Endodermal cell (in vitro differentiated cells): ENCODE results near the gene SSNA1. TPM values are rescaled to one million over a fixed set of nuclear protein-coding genes. Genes with fewer than 3 reads are reported as not detected.
A peak's percentile ranks its signal among the peaks of the same experiment; 100 is the strongest.

Experiments
- DNase-seq: peaks from one replicate; pipeline ENCODE4 v3.0.0-alpha.2; 2017
- H3K27ac ChIP-seq: 2 replicates; pipeline ENCODE4 v1.5.1; 2013; ENCODE audit warnings: mild to moderate bottlenecking, low read depth, low read length, moderate library complexity
- H3K27me3 ChIP-seq: 2 replicates; pipeline ENCODE4 v1.6.1; 2013; ENCODE audit warnings: mild to moderate bottlenecking, low read length, moderate library complexity; ENCODE audit not compliant: insufficient read depth, control insufficient read depth, poor library complexity, severe bottlenecking
- H3K36me3 ChIP-seq: 2 replicates; pipeline ENCODE4 v1.7.0; 2013; ENCODE audit warnings: mild to moderate bottlenecking, low read length, moderate library complexity; ENCODE audit not compliant: control insufficient read depth, insufficient read depth
- H3K4me1 ChIP-seq: one replicate; pipeline ENCODE4 v1.7.0; 2013; ENCODE audit warnings: low read length; ENCODE audit not compliant: control insufficient read depth, insufficient read depth
- H3K4me3 ChIP-seq: 2 replicates; pipeline ENCODE4 v1.5.1; 2013; ENCODE audit warnings: mild to moderate bottlenecking, low read length, moderate library complexity
- H3K9ac ChIP-seq: 2 replicates; pipeline ENCODE4 v1.6.1; 2013; ENCODE audit warnings: mild to moderate bottlenecking, low read length, moderate library complexity; ENCODE audit not compliant: poor library complexity, severe bottlenecking; ENCODE audit errors: extremely low read depth
- H3K9me3 ChIP-seq: 2 replicates; pipeline ENCODE4 v1.6.1; 2013; ENCODE audit warnings: mild to moderate bottlenecking, low read length, moderate library complexity; ENCODE audit not compliant: control insufficient read depth
- H3K27ac Mint-ChIP-seq: 2 replicates; pipeline ENCODE4 v1.8.0; 2020; ENCODE audit warnings: mixed read lengths
- H3K27me3 Mint-ChIP-seq: 2 replicates; pipeline ENCODE4 v1.8.0; 2021; ENCODE audit warnings: mild to moderate bottlenecking, mixed read lengths; ENCODE audit not compliant: insufficient read depth
- H3K36me3 Mint-ChIP-seq: 2 replicates; pipeline ENCODE4 v1.8.0; 2020; ENCODE audit warnings: low read depth, mixed read lengths
- H3K4me1 Mint-ChIP-seq: 2 replicates; pipeline ENCODE4 v1.8.0; 2020; ENCODE audit warnings: mixed read lengths
- H3K4me3 Mint-ChIP-seq: 2 replicates; pipeline ENCODE4 v1.8.0; 2020; ENCODE audit warnings: mild to moderate bottlenecking, moderate library complexity, mixed read lengths
- H3K9me3 Mint-ChIP-seq: 2 replicates; pipeline ENCODE4 v1.8.0; 2020; ENCODE audit warnings: mild to moderate bottlenecking, mixed read lengths
- CTCF ChIP-seq: fragments of 200-600 bp; sonication (generic); conservative IDR thresholded peaks from 2 replicates; pipeline ENCODE4 v1.5.0; 2021; ENCODE audit warnings: antibody characterized with exemption, mild to moderate bottlenecking
- WGBS, 2 experiments: methylation state at CpG; one replicate each; pipeline versions ENCODE4 v1.1.5 to v1.1.7; 2013; ENCODE audit warnings: missing lambda C conversion rate in 2 of 2, mixed read lengths in 1 of 2; ENCODE audit not compliant: insufficient coverage in 1 of 2, insufficient read length in 1 of 2; 5-methylcytosine and 5-hydroxymethylcytosine counted together
- total RNA-seq, 2 donors: library from RNA; stranded (reverse); fragmentation: NEBNext Ultra II Directional in 1 of 2; extraction: Animal tissue kit (Norgen Biotek cat#: 25700) in 1 of 2; gene quantifications; 2 replicates in 1 of 2; 3 replicates in 1 of 2; pipeline ENCODE4 v1.2.1, GENCODE V29; 2021

The SSNA1 gene
- total RNA-seq, 2 donors from 2014 or later = 66.5 to 67.7 TPM

GRCh38 chr9:137175345-137175961 lies 13.0 kb upstream of the SSNA1 start:
- H3K27ac ChIP-seq = no peak overlapping the region
- no peaks in the 10 kb centered on the region for H3K9me3 Mint-ChIP-seq
- no peak overlapping the region for H3K27ac Mint-ChIP-seq
- DNase-seq = peak; percentile 70
- no peaks in the 10 kb centered on the region for H3K9me3 ChIP-seq
- H3K9ac ChIP-seq = no peak overlapping the region
- H3K27me3 ChIP-seq = peaks cover 53% of the 10 kb centered on the region
- no peaks in the 10 kb centered on the region for H3K4me1 ChIP-seq
- peaks cover 6% of the 10 kb centered on the region for H3K36me3 Mint-ChIP-seq
- H3K27me3 Mint-ChIP-seq = peaks cover 27% of the 10 kb centered on the region
- H3K4me3 Mint-ChIP-seq = no peak overlapping the region
- TF ChIP-seq CTCF = peak; percentile 49
- no peak overlapping the region for H3K4me3 ChIP-seq
- H3K4me1 Mint-ChIP-seq = no peaks in the 10 kb centered on the region
- H3K36me3 ChIP-seq = no peaks in the 10 kb centered on the region
- WGBS, 2 experiments = 51 to 75% methylated on average over 10 to 32 of the region's 33 CpGs

GRCh38 chr9:137176302-137177182 lies 11.9 kb upstream of the SSNA1 start:
- Histone ChIP-seq H3K27me3 (peaks cover 42% of the 10 kb centered on the region), H3K36me3 (no peaks in the 10 kb centered on the region), H3K9me3 (no peaks in the 10 kb centered on the region), H3K9ac (no peak overlapping the region), H3K27ac (no peak overlapping the region), H3K4me1 (no peaks in the 10 kb centered on the region), H3K4me3 (no peak overlapping the region)
- peaks cover 17% of the 10 kb centered on the region for H3K27me3 Mint-ChIP-seq
- H3K9me3 Mint-ChIP-seq = no peaks in the 10 kb centered on the region
- H3K36me3 Mint-ChIP-seq = peaks cover 6% of the 10 kb centered on the region
- H3K4me1 Mint-ChIP-seq = no peaks in the 10 kb centered on the region
- H3K4me3 Mint-ChIP-seq = no peak overlapping the region
- H3K27ac Mint-ChIP-seq = no peak overlapping the region
- peak; percentile 81 for DNase-seq
- TF ChIP-seq CTCF = peak; percentile 77
- WGBS, 2 experiments = 66 to 69% methylated on average over 16 to 17 of the region's 17 CpGs

- no peak for DNase-seq
- H3K4me3 Mint-ChIP-seq = no peak overlapping the region
- H3K36me3 Mint-ChIP-seq = peaks cover 14% of the 10 kb centered on the region
- Histone ChIP-seq H3K36me3 (peaks cover 4% of the 10 kb centered on the region), H3K27ac (no peak overlapping the region), H3K4me1 (no peaks in the 10 kb centered on the region), H3K27me3 (peaks cover 26% of the 10 kb centered on the region), H3K4me3 (no peak overlapping the region), H3K9me3 (no peaks in the 10 kb centered on the region), H3K9ac (no peak overlapping the region)
- peaks cover 2% of the 10 kb centered on the region for H3K27me3 Mint-ChIP-seq
- WGBS, 2 experiments = 95 to 96% methylated on average over 9 to 23 of the region's 23 CpGs
- TF ChIP-seq CTCF = no peak
- H3K9me3 Mint-ChIP-seq = no peaks in the 10 kb centered on the region
- no peaks in the 10 kb centered on the region for H3K4me1 Mint-ChIP-seq
- H3K27ac Mint-ChIP-seq = no peak overlapping the region
Measured at GRCh38 chr9:137178201-137178938, 10.1 kb upstream of the SSNA1 start.
